ENCODE measurements around the gene SNX13.

Gene SNX13

GRCh38 chr7:17944720-17945119, 4.4 kb upstream of the SNX13 start:
- no peak for DNase-seq (ENCODE audit: low read depth in 2 of 2)

- DNase-seq (ENCODE audit: low read depth in 2 of 2): no peak
Measured at GRCh38 chr7:17943006-17943405, 2.7 kb upstream of the SNX13 start.

GRCh38 chr7:17942231-17942630, 1.9 kb upstream of the SNX13 start:
- no peak for DNase-seq (ENCODE audit: low read depth in 2 of 2)

GRCh38 chr7:17940951-17941431, 697 bp upstream of the SNX13 start:
- no peak for DNase-seq (ENCODE audit: low read depth in 2 of 2)

- DNase-seq (ENCODE audit: low read depth in 2 of 2): peak; percentile 12 to 24
Measured at GRCh38 chr7:17939606-17940301, 540 bp downstream of the SNX13 start.

GRCh38 chr7:17939211-17939605, 1.1 kb downstream of the SNX13 start:
- DNase-seq (ENCODE audit: low read depth in 2 of 2): no peak

- no peak for DNase-seq (ENCODE audit: low read depth in 2 of 2)
Measured at GRCh38 chr7:17937506-17938120, 2.7 kb downstream of the SNX13 start.

GRCh38 chr7:17936321-17936720, 4.0 kb downstream of the SNX13 start:
- no peak for DNase-seq (ENCODE audit: low read depth in 2 of 2)

GRCh38 chr7:17934612-17935240, 5.6 kb downstream of the SNX13 start:
- DNase-seq (ENCODE audit: low read depth in 2 of 2): no peak

GRCh38 chr7:17934094-17934493, 6.2 kb downstream of the SNX13 start:
- no peak for DNase-seq (ENCODE audit: low read depth in 2 of 2)

- no peak for DNase-seq (ENCODE audit: low read depth in 2 of 2)
Measured at GRCh38 chr7:17932770-17933169, 7.5 kb downstream of the SNX13 start.

- DNase-seq (ENCODE audit: low read depth in 2 of 2): no peak
Measured at GRCh38 chr7:17931069-17931468, 9.2 kb downstream of the SNX13 start.

- no peak for DNase-seq (ENCODE audit: low read depth in 2 of 2)
Measured at GRCh38 chr7:17930546-17930945, 9.7 kb downstream of the SNX13 start.

GRCh38 chr7:17929647-17930395, 10.5 kb downstream of the SNX13 start:
- DNase-seq (ENCODE audit: low read depth in 2 of 2): no peak

- no peak for DNase-seq (ENCODE audit: low read depth in 2 of 2)
Measured at GRCh38 chr7:17928055-17928454, 12.2 kb downstream of the SNX13 start.

GRCh38 chr7:17921857-17922416, 18.4 kb downstream of the SNX13 start:
- no peak for DNase-seq (ENCODE audit: low read depth in 2 of 2)

GRCh38 chr7:17917842-17918241, 22.5 kb downstream of the SNX13 start:
- no peak for DNase-seq (ENCODE audit: low read depth in 2 of 2)

GRCh38 chr7:17916786-17917185, 23.5 kb downstream of the SNX13 start:
- no peak for DNase-seq (ENCODE audit: low read depth in 2 of 2)

- DNase-seq (ENCODE audit: low read depth in 2 of 2): no peak
Measured at GRCh38 chr7:17915796-17916195, 24.5 kb downstream of the SNX13 start.

GRCh38 chr7:17915168-17915567, 25.1 kb downstream of the SNX13 start:
- DNase-seq (ENCODE audit: low read depth in 2 of 2): no peak

- DNase-seq (ENCODE audit: low read depth in 2 of 2): no peak
Measured at GRCh38 chr7:17913250-17913649, 27.0 kb downstream of the SNX13 start.

All from stimulated activated CD4-positive, alpha-beta T cell treated with anti-CD3 and anti-CD28 coated beads, Interleukin-12 subunit alpha, Interleukin-12 subunit beta, amount 100 ng/mL, for 24 hours (primary cell).